Fibroblast of pulmonary artery (primary cell): ENCODE measurements around the gene GRM7.
A peak's percentile ranks its signal among the peaks of the same experiment; 100 is the strongest.

Experiments used
- DNase-seq: peaks from one replicate; pipeline ENCODE4 v3.0.0-alpha.2; 2010; ENCODE audit warnings: low read depth
- H3K4me3 ChIP-seq: replicated peaks from 2 replicates; pipeline ENCODE4 v1.5.1; 2011; ENCODE audit warnings: low read depth, mild to moderate bottlenecking, control low read depth, low read length, moderate library complexity
- TF ChIP-seq, protein P1 (sequence below): IDR thresholded peaks from 2 replicates; pipeline ENCODE4 v1.5.1; 2011; ENCODE audit warnings: mild to moderate bottlenecking, control low read depth, low read length, inconsistent platforms; ENCODE audit errors: missing control alignments

GRM7 gene

DNA sequence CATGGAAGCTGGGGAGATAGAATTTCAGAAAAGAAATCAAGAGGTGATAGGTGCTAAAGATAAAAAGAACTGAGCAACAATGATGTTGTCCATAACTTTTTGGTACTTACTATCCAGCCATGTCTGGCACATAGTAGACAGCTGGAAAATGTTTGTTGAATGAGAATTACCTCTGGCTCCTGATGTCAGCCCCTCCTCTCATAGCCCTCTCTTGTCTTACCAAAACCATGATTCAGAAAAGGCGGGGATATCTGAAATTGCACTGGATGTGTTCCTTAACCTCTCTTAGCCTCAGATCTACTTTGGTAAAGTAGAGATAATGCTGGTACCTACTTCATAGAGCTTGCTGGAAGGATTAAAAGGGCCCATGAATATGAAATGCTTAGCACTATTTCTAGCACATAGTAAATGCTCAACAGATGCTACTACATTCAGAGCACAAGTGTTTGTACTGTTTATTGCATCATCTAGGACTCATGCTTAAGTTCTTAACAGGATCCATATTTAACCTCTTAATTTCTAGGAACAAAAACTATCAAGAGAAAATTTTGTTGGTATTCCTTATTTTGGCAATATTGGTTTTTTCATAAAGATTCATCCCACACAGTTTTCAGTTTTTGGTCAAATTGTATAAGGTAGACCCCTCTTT lies 859.9 kb downstream of the GRM7 start:
- no peak overlapping the region for H3K4me3 ChIP-seq
- DNase-seq, result no peak
- TF ChIP-seq, protein P1, sequence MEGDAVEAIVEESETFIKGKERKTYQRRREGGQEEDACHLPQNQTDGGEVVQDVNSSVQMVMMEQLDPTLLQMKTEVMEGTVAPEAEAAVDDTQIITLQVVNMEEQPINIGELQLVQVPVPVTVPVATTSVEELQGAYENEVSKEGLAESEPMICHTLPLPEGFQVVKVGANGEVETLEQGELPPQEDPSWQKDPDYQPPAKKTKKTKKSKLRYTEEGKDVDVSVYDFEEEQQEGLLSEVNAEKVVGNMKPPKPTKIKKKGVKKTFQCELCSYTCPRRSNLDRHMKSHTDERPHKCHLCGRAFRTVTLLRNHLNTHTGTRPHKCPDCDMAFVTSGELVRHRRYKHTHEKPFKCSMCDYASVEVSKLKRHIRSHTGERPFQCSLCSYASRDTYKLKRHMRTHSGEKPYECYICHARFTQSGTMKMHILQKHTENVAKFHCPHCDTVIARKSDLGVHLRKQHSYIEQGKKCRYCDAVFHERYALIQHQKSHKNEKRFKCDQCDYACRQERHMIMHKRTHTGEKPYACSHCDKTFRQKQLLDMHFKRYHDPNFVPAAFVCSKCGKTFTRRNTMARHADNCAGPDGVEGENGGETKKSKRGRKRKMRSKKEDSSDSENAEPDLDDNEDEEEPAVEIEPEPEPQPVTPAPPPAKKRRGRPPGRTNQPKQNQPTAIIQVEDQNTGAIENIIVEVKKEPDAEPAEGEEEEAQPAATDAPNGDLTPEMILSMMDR, result no peak

DNA sequence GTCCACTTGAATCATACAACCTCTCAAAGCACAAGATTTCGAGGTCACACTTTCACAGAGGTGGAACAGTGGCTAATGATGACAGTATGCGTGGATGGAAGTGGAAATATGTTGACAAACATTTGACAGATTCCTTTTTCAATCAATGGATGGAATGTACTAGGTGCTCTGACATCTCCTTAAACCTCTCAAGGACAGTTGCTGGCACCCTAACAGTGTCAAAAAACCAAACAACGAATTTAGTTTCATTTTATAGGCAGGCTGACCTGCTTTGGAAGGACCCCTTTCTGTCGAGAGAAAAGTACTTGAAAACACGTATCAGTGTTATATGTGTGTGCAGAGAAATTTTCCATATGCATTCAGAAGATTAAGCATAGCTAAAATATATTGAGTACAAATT lies 861.0 kb downstream of the GRM7 start:
- DNase-seq, result no peak

DNA sequence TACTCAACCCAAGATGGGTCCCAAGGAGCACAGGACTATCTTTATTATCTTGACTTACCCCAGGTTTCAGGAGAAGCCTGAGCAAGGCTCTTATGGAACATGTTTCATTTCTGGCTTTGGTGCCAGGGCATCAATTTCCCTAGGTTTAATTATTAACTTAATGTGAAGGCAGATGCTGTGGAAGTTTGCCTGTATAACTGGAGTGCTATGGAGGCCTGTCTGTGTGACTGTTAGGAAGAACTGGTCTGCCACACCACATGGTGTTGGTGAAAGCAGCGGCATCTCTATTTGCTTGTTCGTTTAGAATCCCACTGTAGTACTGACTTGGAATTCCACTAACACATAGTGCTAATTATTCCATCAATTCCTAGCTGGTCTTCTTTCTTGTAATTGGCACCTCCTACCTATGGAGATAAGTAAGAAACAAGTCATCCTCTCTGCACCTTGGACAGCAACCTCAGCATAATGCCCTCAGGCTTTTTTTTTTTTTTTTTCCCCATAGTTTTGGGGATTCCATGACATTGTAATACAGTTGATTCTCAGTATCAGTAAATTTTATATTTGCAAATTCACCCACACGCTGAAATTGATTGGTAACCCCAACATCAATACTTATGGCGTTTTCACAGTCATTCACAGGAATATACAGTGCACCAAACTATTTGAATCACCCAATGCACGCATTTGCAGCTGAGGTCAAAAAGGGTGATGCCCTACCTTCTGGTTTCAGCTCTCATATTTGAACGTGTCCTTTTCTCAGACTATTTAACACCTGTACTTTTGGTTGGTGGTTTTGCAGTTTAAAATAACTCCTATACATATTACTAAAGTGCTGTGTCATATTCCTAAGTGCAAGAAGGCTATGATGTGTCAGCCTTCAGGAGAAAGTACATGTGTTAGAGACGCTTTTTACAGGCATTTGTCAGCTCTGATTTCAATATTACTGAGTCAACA lies 867.9 kb downstream of the GRM7 start:
- DNase-seq, result no peak
- no peak overlapping the region for H3K4me3 ChIP-seq
- TF ChIP-seq, protein P1, result no peak

More for the DNA sequence above, 861.0 kb downstream of the GRM7 start:
- no peak overlapping the region for H3K4me3 ChIP-seq
- TF ChIP-seq, protein P1, result no peak

DNA sequence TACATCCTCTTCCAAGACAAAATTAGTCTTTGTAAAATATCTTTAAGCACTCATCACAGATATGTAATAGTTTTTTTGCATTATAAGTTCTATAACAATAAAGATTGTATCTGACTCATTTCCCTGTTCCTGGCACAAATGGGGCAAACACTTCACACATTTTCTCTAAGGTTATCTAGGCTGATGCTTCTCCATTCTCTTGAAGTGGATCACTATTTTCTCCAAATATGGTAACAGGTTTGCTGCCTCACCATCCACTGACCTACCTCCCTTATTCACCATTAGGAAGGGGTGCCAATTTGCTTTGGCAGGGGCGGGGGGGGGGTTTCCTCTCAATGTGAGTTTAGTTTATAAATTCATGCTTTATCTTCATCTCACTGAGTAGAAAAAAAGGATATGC lies 873.0 kb downstream of the GRM7 start:
- TF ChIP-seq, protein P1, result no peak

DNA sequence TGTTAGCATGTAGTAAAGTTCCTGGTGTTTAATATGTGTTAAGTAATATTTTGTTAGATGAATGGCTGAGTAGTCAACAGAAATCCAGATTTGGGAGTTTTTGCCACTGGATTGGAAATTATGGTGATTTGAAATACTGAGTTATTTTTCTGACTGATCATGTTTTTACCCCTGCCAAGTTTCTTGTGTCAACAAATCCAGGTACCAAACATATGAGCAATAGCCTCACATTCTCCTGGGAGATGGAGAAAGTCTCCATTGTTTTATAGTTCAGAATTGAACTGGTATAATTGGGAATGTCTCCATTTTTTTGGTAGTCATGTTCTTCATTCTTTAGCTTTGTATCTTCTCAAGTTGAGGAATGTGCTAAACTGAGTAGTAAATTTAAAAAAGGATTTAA lies 873.5 kb downstream of the GRM7 start:
- no peak overlapping the region for H3K4me3 ChIP-seq
- TF ChIP-seq, protein P1, result no peak
- peak; percentile 48 for DNase-seq

More for the DNA sequence above, 873.0 kb downstream of the GRM7 start:
- DNase-seq, result peak; percentile 18
- no peak overlapping the region for H3K4me3 ChIP-seq

DNA sequence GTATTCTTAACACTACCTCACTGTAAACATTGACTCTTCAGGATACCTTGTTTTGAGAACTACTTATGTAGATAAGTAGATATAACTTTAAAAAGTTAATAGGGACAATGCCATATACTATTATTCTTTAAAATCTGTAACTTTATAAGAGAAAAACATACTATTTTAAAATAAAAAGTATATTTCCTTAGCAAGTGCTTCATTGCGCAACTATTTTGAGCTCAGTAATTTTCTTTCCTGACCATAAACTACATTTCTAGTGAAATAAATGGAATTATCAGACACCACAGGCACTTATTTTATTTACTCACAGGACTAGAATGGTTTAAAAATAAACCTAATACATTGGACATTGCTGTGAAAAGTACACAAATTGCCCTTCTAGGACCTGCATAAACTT lies 876.3 kb downstream of the GRM7 start:
- no peak overlapping the region for H3K4me3 ChIP-seq
- TF ChIP-seq, protein P1, result no peak
- DNase-seq, result no peak
